K562 (cell line): ENCODE results near the gene IGFALS. TPM values are rescaled to one million over a fixed set of nuclear protein-coding genes. Genes with fewer than 3 reads are reported as not detected.

ENCODE experiments used
- ATAC-seq: fragments of 200-7000 bp; cut with Tn5 transposase; 3 replicates; pipeline ENCODE4 v1.9.1; 2020; ENCODE audit warnings: moderate library complexity
- BruUV-seq: library from RNA; stranded (reverse); fragments of 400-500 nt; replicated peaks from 2 replicates; lab custom pipeline; 2021; lab: Mats Ljungman, UMichigan
- CTCF ChIA-PET: fragments of 300-600 bp; formaldehyde crosslinking; extraction: SDS; loops from one replicate; lab custom pipeline; 2021; ENCODE audit warnings: low intra/inter-chr PET ratio; lab: Yijun Ruan, JAX
- POLR2A ChIA-PET: fragments of 300-600, 350-650 bp; sonication (Branson Sonifier 250); formaldehyde crosslinking; extraction: SDS; loops from one replicate; lab custom pipeline; 2021; ENCODE audit warnings: antibody characterized with exemption, inconsistent platforms; lab: Yijun Ruan, JAX
- DNase-seq, 4 experiments: peaks; one replicate each; pipeline versions ENCODE4 v3.0.0 to v3.0.0-alpha.2; 2011 to 2018; ENCODE audit warnings: low spot score in 3 of 4, mixed read lengths in 3 of 4; ENCODE audit errors: extremely low read depth in 1 of 4
- FAIRE-seq: peaks from 2 replicates; lab custom pipeline; 2011; peaks lifted over from hg19 to GRCh38; lab: Jason Lieb, UNC
- H2AFZ ChIP-seq: 2 replicates; pipeline ENCODE4 v1.6.0; 2011; ENCODE audit warnings: low read depth, low read length, control low read depth, inconsistent platforms
- H3K27ac ChIP-seq: fragments of 200-600 bp; 3 replicates; pipeline ENCODE4 v1.8.0; 2011; ENCODE audit warnings: low read depth, mild to moderate bottlenecking, control low read depth, inconsistent platforms, low read length, moderate library complexity, mixed read lengths; ENCODE audit errors: extremely low read depth
- H3K27me3 ChIP-seq, 2 experiments: fragments of 300-600 bp in 1 of 2; 2 replicates in 1 of 2; 3 replicates in 1 of 2; pipeline versions ENCODE4 v1.6.0 to v1.8.0; 2011; ENCODE audit warnings: inconsistent platforms in 2 of 2, low read length in 2 of 2, mild to moderate bottlenecking in 1 of 2, mixed read lengths in 1 of 2, moderate library complexity in 1 of 2; ENCODE audit not compliant: control insufficient read depth in 2 of 2, insufficient read depth in 2 of 2
- H3K36me3 ChIP-seq: fragments of 300-600 bp; 3 replicates; pipeline ENCODE4 v1.8.0; 2011; ENCODE audit warnings: mild to moderate bottlenecking, low read length, inconsistent platforms; ENCODE audit not compliant: control insufficient read depth, insufficient read depth
- H3K4me1 ChIP-seq, 2 experiments: fragments of 200-600 bp in 1 of 2; replicated peaks in 1 of 2; 2 replicates in 1 of 2; 3 replicates in 1 of 2; pipeline versions ENCODE4 v1.5.1 to v1.8.0; 2011; ENCODE audit warnings: inconsistent platforms in 2 of 2, low read length in 2 of 2, mild to moderate bottlenecking in 1 of 2, mixed read lengths in 1 of 2, moderate library complexity in 1 of 2; ENCODE audit not compliant: control insufficient read depth in 2 of 2, insufficient read depth in 2 of 2
- H3K4me2 ChIP-seq: 2 replicates; pipeline ENCODE4 v1.6.1; 2011; ENCODE audit warnings: low read length, control low read depth, inconsistent platforms, mixed read lengths; ENCODE audit not compliant: insufficient read depth
- H3K4me3 ChIP-seq: fragments of 200-600 bp; sonication (generic), shearing (Covaris generic); 2 replicates; pipeline ENCODE4 v1.5.1; 2016; ENCODE audit warnings: control low read depth, inconsistent platforms
- H3K79me2 ChIP-seq: fragments of 200-600 bp; 3 replicates; pipeline ENCODE4 v1.8.0; 2011; ENCODE audit warnings: low read length, inconsistent platforms; ENCODE audit not compliant: control insufficient read depth, insufficient read depth
- H3K9ac ChIP-seq, 2 experiments: 2 replicates each; pipeline versions ENCODE4 v1.6.0 to v1.6.1; 2011; ENCODE audit warnings: low read depth in 2 of 2, low read length in 2 of 2, control low read depth in 1 of 2, inconsistent platforms in 1 of 2, mild to moderate bottlenecking in 1 of 2, mixed read lengths in 1 of 2; ENCODE audit not compliant: insufficient read depth in 1 of 2
- H3K9me1 ChIP-seq: one replicate; pipeline ENCODE4 v1.6.0; 2011; ENCODE audit warnings: inconsistent platforms, mild to moderate bottlenecking, low read length, moderate library complexity; ENCODE audit not compliant: control insufficient read depth, insufficient read depth
- H3K9me3 ChIP-seq: replicated peaks from 2 replicates; pipeline ENCODE4 v1.5.1; 2011; ENCODE audit warnings: low read depth, low read length, inconsistent platforms; ENCODE audit not compliant: control insufficient read depth, insufficient read depth
- H4K20me1 ChIP-seq: replicated peaks from 2 replicates; pipeline ENCODE4 v1.6.1; 2011; ENCODE audit warnings: low read length, inconsistent platforms, mixed read lengths; ENCODE audit not compliant: control insufficient read depth, insufficient read depth
- CBFA2T3 ChIP-seq: fragments of 450-650 bp; IDR thresholded peaks from 2 replicates; pipeline ENCODE4 v1.6.1; 2017
- CLOCK ChIP-seq: fragments of 250-450 bp; sonication (Bioruptor Pico); IDR thresholded peaks from 2 replicates; pipeline ENCODE4 v1.4.0; 2020; ENCODE audit warnings: mild to moderate bottlenecking, moderate library complexity, borderline replicate concordance
- CTCF ChIP-seq, 3 experiments: IDR thresholded peaks in 2 of 3; conservative IDR thresholded peaks in 1 of 3; 2 replicates each; pipeline ENCODE4 v1.5.1; 2011 to 2012; ENCODE audit warnings: low read length in 3 of 3, mild to moderate bottlenecking in 3 of 3, control low read depth in 2 of 3, improper control_type of control experiment in 1 of 3, inconsistent platforms in 1 of 3, low read depth in 1 of 3, mixed read lengths in 1 of 3, moderate library complexity in 1 of 3; ENCODE audit not compliant: insufficient read depth in 2 of 3
- EZH2 ChIP-seq: IDR thresholded peaks from 2 replicates; pipeline ENCODE4 v1.6.1; 2012; ENCODE audit warnings: low read depth, mild to moderate bottlenecking, inconsistent platforms, low read length, borderline replicate concordance
- FOSL1 ChIP-seq: fragments of 200-800 bp; sonication (Bioruptor generic); conservative IDR thresholded peaks from 2 replicates; pipeline ENCODE4 v1.6.1; 2016; ENCODE audit warnings: missing genetic modification characterization, missing compliant biosample characterization
- HNRNPUL1 ChIP-seq: fragments of 200-400 bp; formaldehyde crosslinking; IDR thresholded peaks from 2 replicates; pipeline ENCODE4 v1.6.1; 2017; ENCODE audit warnings: low read length
- KDM5B ChIP-seq: fragments of 200-600 bp; sonication (generic); IDR thresholded peaks from 2 replicates; pipeline ENCODE4 v1.6.1; 2012; ENCODE audit warnings: low read depth, mild to moderate bottlenecking, moderate library complexity, low read length, control low read depth, inconsistent platforms; ENCODE audit not compliant: insufficient replicate concordance
- MED1 ChIP-seq: sonication (generic); formaldehyde crosslinking; IDR thresholded peaks from 2 replicates; pipeline ENCODE4 v1.8.1; 2023; ENCODE audit warnings: missing genetic modification reagents, borderline replicate concordance
- MIER1 ChIP-seq: fragments of 450-650 bp; IDR thresholded peaks from 2 replicates; pipeline ENCODE4 v1.6.1; 2016; ENCODE audit warnings: antibody characterized with exemption, mild to moderate bottlenecking, low read depth
- MYNN ChIP-seq, 2 experiments: sonication (generic); formaldehyde crosslinking in 1 of 2; IDR thresholded peaks; 2 replicates each; pipeline versions ENCODE4 v1.5.0 to v1.6.1; 2016 to 2020; ENCODE audit warnings: antibody characterized with exemption in 1 of 2, missing genetic modification reagents in 1 of 2
- PHTF2 ChIP-seq: fragments of 250-450 bp; sonication (Bioruptor Pico); IDR thresholded peaks from 2 replicates; pipeline ENCODE4 v1.5.0; 2021; ENCODE audit warnings: mild to moderate bottlenecking
- SLC30A9 ChIP-seq: fragments of 250-450 bp; sonication (Bioruptor Pico); IDR thresholded peaks from 2 replicates; pipeline ENCODE4 v1.8.0; 2022; ENCODE audit warnings: mild to moderate bottlenecking, moderate library complexity
- TCFL5 ChIP-seq: fragments of 250-450 bp; sonication (Bioruptor Pico); conservative IDR thresholded peaks from 2 replicates; pipeline ENCODE4 v1.6.1; 2021; ENCODE audit warnings: mild to moderate bottlenecking, moderate library complexity, matching md5 sums
- WGBS: fragments of 100-300 bp; shearing (Covaris generic); methylation state at CpG from one replicate; pipeline ENCODE4 v1.1.6; 2016; ENCODE audit warnings: low coverage, mixed read lengths; ENCODE audit not compliant: insufficient coverage; ENCODE audit errors: missing lambda C conversion rate; 5-methylcytosine and 5-hydroxymethylcytosine counted together
- in situ Hi-C: fragments of 300-500 bp; cut with MboI; formaldehyde crosslinking; loops from 4 replicates; pipeline ENCODE4 v1.15.0; 2018; ENCODE audit warnings: inconsistent platforms, mixed read lengths
- intact Hi-C: fragments of 100-400 bp; cut with micrococcal nuclease; formaldehyde crosslinking; loops from 2 replicates; pipeline ENCODE4 v1.14.2; 2022
- polyA plus RNA-seq, 8 experiments: library from polyadenylated mRNA; depleted of rRNA in 4 of 8; stranded (reverse) in 5 of 8; unstranded in 3 of 8; fragments of >200 nt; fragmentation: Nextera tagmentation in 2 of 8; fragmentation: Illumina TruSeq in 1 of 8; extraction: Ambion mirVana in 2 of 8; extraction: Trizol in 1 of 8; gene quantifications; 2 replicates each; pipeline versions ENCODE4 v1.2.1 to v1.2.3, GENCODE V29; 2011 to 2014; ENCODE audit warnings: inconsistent platforms in 1 of 8, missing spikeins in 1 of 8
- total RNA-seq, 7 experiments: library from RNA; depleted of rRNA in 6 of 7; stranded (reverse); fragments of >200 nt in 6 of 7; fragmentation: Illumina TruSeq in 2 of 7; extraction: Trizol in 2 of 7; gene quantifications; 2 replicates each; pipeline versions ENCODE4 v1.2.1 to v1.2.3, GENCODE V29; 2011 to 2021; ENCODE audit warnings: low replicate concordance in 1 of 7

The IGFALS gene
- total and polyA plus RNA-seq, 9 of the 15 experiments (the other 6 are each of a cell fraction or from before 2014, with no cell fraction given): not detected

- TF ChIP-seq CBFA2T3 (no peak), MYNN (IDR thresholded peaks at IDR 0.05) (0 out of 2 replicates have a peak, but pooled peaks have one; percentile 19), MYNN (CRISPR knock-in tag; IDR thresholded peaks at IDR 0.05) (no peak), CTCF (IDR thresholded peaks at IDR 0.05 in 2 of 3, conservative IDR thresholded peaks at IDR 0.05 in 1 of 3; ENCODE audit: insufficient read depth in 2 of 3, low read depth in 1 of 3, low read length in 3 of 3) (peak in 1 of 3 experiments; percentile 1; a peak in 1 of 6 replicates), SLC30A9 (CRISPR knock-in tag) (no peak)
Measured at GRCh38 chr16:1773703-1774447, 19.6 kb downstream of the IGFALS start (continued).

GRCh38 chr16:1772908-1773702 is 20.4 kb downstream of the IGFALS start, which contains the start of gene MRPS34:
Gene MRPS34 (minus strand): TSS chr16:1773134. CDS start chr16:1773119, 15 bp downstream.
- WGBS: 2% methylated on average over 50 of the region's 108 CpGs
- Histone ChIP-seq H3K4me1 (peaks cover 20 to 97% of the 10 kb centered on the region in 2 experiments; a peak in 4 of 5 replicates), H3K27ac (peak within 1 kb of the TSS; percentile 96), H3K9ac (peak within 1 kb of the TSS; percentile 93 to 95), H3K9me1 (peaks cover 2% of the 10 kb centered on the region), H3K79me2 (peaks cover 51% of the 10 kb centered on the region), H3K27me3 (no peaks in the 10 kb centered on the region), H3K9me3 (no peaks in the 10 kb centered on the region), H3K36me3 (peaks cover 69% of the 10 kb centered on the region; the same call in 2 of the 3 replicates), H2AFZ (peak within 1 kb of the TSS; percentile 81), H4K20me1 (peaks cover 8% of the 10 kb centered on the region; the same call in 1 of the 2 replicates), H3K4me3 (peak within 1 kb of the TSS; percentile 96), H3K4me2 (peak within 1 kb of the TSS; percentile 98)
- FAIRE-seq (peak; percentile 80), DNase-seq (peak; percentile 76 to 93 (median 82)), ATAC-seq (peak; percentile 75)
- in situ Hi-C loops (no loop called here), intact Hi-C loops (no loop called here)
- ChIA-PET CTCF (interaction anchor here (0.5 to 2.6 kb wide), 5 partner anchors 40 to 1095 kb away, joined by 3 to 8 read pairs (median 3); partner anchors contain the start of gene MAPK8IP3), POLR2A (interaction anchor here (0.6 to 4.3 kb wide), 10 partner anchors 7 to 394 kb away, joined by 3 to 35 read pairs (median 4); partner anchors contain the start of genes FAHD1, HAGH, MSRB1 and NUBP2)
- TSS peak; percentile 35 for BruUV-seq
- TF ChIP-seq PHTF2 (no peak), FOSL1 (tag) (0 out of 2 replicates have a peak, but pooled peaks have one; percentile 6), MED1 (CRISPR knock-in tag) (no peak), TCFL5 (CRISPR knock-in tag) (no peak), HNRNPUL1 (no peak), CLOCK (CRISPR knock-in tag) (no peak), EZH2 (no peak), KDM5B (peak; percentile 82), MIER1 (no peak)
